GM10847 (cell line): ENCODE data around the gene SDC1.

Experiments
- POLR2A ChIP-seq: IDR thresholded peaks from 2 replicates; pipeline ENCODE4 v1.6.1; 2011; ENCODE audit not compliant: insufficient read length; ENCODE audit errors: extremely low read depth

The SDC1 gene

GRCh38 chr2:20207051-20207450 is 17.9 kb downstream of the SDC1 start:
- no peak for TF ChIP-seq POLR2A

- no peak for TF ChIP-seq POLR2A
Measured at GRCh38 chr2:20205915-20206524, 18.9 kb downstream of the SDC1 start.

- TF ChIP-seq POLR2A, result no peak
Measured at GRCh38 chr2:20205069-20205468, 19.9 kb downstream of the SDC1 start.

- no peak for TF ChIP-seq POLR2A
Measured at GRCh38 chr2:20203521-20204225, 21.3 kb downstream of the SDC1 start.

GRCh38 chr2:20203072-20203471 is 21.9 kb downstream of the SDC1 start:
- no peak for TF ChIP-seq POLR2A

- no peak for TF ChIP-seq POLR2A
Measured at GRCh38 chr2:20201671-20202070, 23.3 kb downstream of the SDC1 start.

GRCh38 chr2:20200697-20201555 is 24.0 kb downstream of the SDC1 start:
- no peak for TF ChIP-seq POLR2A

GRCh38 chr2:20199633-20200270 is 25.2 kb downstream of the SDC1 start:
- TF ChIP-seq POLR2A, result no peak

- TF ChIP-seq POLR2A, result no peak
Measured at GRCh38 chr2:20198796-20199632, 25.9 kb downstream of the SDC1 start.

- no peak for TF ChIP-seq POLR2A
Measured at GRCh38 chr2:20198001-20198400, 26.9 kb downstream of the SDC1 start.

GRCh38 chr2:20197192-20197591 is 27.7 kb downstream of the SDC1 start:
- TF ChIP-seq POLR2A, result no peak

GRCh38 chr2:20196657-20197161 is 28.2 kb downstream of the SDC1 start:
- TF ChIP-seq POLR2A, result no peak

- TF ChIP-seq POLR2A, result no peak
Measured at GRCh38 chr2:20196053-20196656, 28.8 kb downstream of the SDC1 start.

GRCh38 chr2:20195431-20196033 is 29.4 kb downstream of the SDC1 start:
- TF ChIP-seq POLR2A, result no peak
